Measurements from ENCODE around the gene CYP11A1.
"Not testable (repeated sequence)": the region's sequence is repeated elsewhere in the genome, so short reads cannot be mapped to it uniquely, and the experiment has no call there.

The CYP11A1 gene

GRCh38 chr15:74400915-74401757 lies 33.7 kb upstream of the CYP11A1 start:
- no peak for DNase-seq (ENCODE audit: low read depth in 2 of 2)

- no peak for DNase-seq (ENCODE audit: low read depth in 2 of 2)
These were observed 32.9 kb upstream of the CYP11A1 start for GRCh38 chr15:74400313-74400860.

- DNase-seq (ENCODE audit: low read depth in 2 of 2): no peak
These were observed 32.3 kb upstream of the CYP11A1 start for GRCh38 chr15:74399511-74400312.

GRCh38 chr15:74399100-74399499 lies 31.7 kb upstream of the CYP11A1 start:
- no peak for DNase-seq (ENCODE audit: low read depth in 2 of 2)

- no peak for DNase-seq (ENCODE audit: low read depth in 2 of 2)
These were observed 30.7 kb upstream of the CYP11A1 start for GRCh38 chr15:74398183-74398582.

GRCh38 chr15:74397239-74398068 lies 30.0 kb upstream of the CYP11A1 start:
- DNase-seq (ENCODE audit: low read depth in 2 of 2): no peak

- peak in 1 of 2 donors; percentile 23 for DNase-seq (ENCODE audit: low read depth in 2 of 2)
These were observed 29.2 kb upstream of the CYP11A1 start for GRCh38 chr15:74396445-74397238.

- DNase-seq (ENCODE audit: low read depth in 2 of 2): no peak
These were observed 28.6 kb upstream of the CYP11A1 start for GRCh38 chr15:74396146-74396438.

- DNase-seq (ENCODE audit: low read depth in 2 of 2): no peak
These were observed 28.1 kb upstream of the CYP11A1 start for GRCh38 chr15:74395319-74396145.

- DNase-seq (ENCODE audit: low read depth in 2 of 2): no peak
These were observed 26.8 kb upstream of the CYP11A1 start for GRCh38 chr15:74394090-74394846.

- no peak for DNase-seq (ENCODE audit: low read depth in 2 of 2)
These were observed 26.0 kb upstream of the CYP11A1 start for GRCh38 chr15:74393423-74393822.

GRCh38 chr15:74392902-74393301 lies 25.5 kb upstream of the CYP11A1 start:
- no peak for DNase-seq (ENCODE audit: low read depth in 2 of 2)

- no peak for DNase-seq (ENCODE audit: low read depth in 2 of 2)
These were observed 25.0 kb upstream of the CYP11A1 start for GRCh38 chr15:74392451-74392830.

- DNase-seq (ENCODE audit: low read depth in 2 of 2): no peak
These were observed 24.4 kb upstream of the CYP11A1 start for GRCh38 chr15:74391582-74392450.

GRCh38 chr15:74390647-74391288 lies 23.3 kb upstream of the CYP11A1 start:
- DNase-seq (ENCODE audit: low read depth in 2 of 2): no peak

- not testable (repeated sequence) for DNase-seq (ENCODE audit: low read depth in 2 of 2)
These were observed 22.7 kb upstream of the CYP11A1 start for GRCh38 chr15:74390049-74390646.

GRCh38 chr15:74389241-74390048 lies 22.0 kb upstream of the CYP11A1 start:
- DNase-seq (ENCODE audit: low read depth in 2 of 2): no peak
